ENCODE data around the gene COL6A1. TPM values are rescaled to one million over a fixed set of nuclear protein-coding genes. Genes with fewer than 3 reads are reported as not detected.

COL6A1 gene
- total RNA-seq, 1 donor from 2014 or later = 12.9 TPM

DNA sequence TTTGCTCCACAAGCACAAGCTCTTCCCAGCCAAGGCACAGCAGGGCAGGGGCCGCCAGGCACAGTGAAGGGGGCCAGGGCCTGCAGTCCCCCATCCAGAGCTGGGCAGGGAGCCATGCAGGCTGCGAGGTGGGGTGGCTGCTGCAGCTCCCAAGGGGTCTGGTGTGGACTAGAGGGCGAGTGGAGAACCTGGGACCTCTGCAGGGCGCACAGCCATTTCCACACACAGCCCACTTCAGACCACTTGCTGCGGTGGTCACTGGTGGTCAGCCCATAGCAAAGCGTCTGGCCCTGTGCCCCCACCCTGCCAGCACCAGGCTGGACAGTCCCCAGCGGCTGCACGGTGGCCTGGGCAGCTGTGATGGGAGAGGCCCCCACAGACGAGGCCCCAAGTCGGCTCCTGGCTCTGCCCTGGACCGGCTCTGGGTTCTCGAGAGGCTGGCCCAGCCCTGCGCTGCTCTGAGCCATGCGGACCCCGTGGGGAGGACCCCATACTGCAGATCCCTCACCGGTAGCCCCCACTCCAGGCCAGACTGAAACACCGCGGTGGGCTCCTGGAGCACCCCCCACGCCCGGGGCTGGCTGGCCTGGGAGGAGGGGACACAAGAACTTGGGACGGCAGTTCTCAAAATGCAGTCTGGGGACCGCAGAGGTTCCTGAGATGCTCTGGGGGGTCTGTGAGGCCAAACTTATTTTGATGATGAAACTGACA, 69.3 kb downstream of the COL6A1 start:
- no peaks in the 10 kb centered on the region for H3K27me3 ChIP-seq (ENCODE audit: control insufficient read depth, insufficient read depth, low read length)
- H3K36me3 ChIP-seq (ENCODE audit: control insufficient read depth, insufficient read depth, low read length) = no peaks in the 10 kb centered on the region
- no peak overlapping the region for H3K4me3 ChIP-seq (ENCODE audit: low read depth, low read length)
- no peak for DNase-seq (ENCODE audit: low read depth)
- TF ChIP-seq, protein P1, sequence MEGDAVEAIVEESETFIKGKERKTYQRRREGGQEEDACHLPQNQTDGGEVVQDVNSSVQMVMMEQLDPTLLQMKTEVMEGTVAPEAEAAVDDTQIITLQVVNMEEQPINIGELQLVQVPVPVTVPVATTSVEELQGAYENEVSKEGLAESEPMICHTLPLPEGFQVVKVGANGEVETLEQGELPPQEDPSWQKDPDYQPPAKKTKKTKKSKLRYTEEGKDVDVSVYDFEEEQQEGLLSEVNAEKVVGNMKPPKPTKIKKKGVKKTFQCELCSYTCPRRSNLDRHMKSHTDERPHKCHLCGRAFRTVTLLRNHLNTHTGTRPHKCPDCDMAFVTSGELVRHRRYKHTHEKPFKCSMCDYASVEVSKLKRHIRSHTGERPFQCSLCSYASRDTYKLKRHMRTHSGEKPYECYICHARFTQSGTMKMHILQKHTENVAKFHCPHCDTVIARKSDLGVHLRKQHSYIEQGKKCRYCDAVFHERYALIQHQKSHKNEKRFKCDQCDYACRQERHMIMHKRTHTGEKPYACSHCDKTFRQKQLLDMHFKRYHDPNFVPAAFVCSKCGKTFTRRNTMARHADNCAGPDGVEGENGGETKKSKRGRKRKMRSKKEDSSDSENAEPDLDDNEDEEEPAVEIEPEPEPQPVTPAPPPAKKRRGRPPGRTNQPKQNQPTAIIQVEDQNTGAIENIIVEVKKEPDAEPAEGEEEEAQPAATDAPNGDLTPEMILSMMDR (IDR thresholded peaks at IDR 0.05; ENCODE audit: insufficient read depth, low read length, severe bottlenecking) = no peak
- no peak for FAIRE-seq

GRCh38 chr21:46051379-46051770, 69.8 kb downstream of the COL6A1 start:
- no peaks in the 10 kb centered on the region for H3K36me3 ChIP-seq (ENCODE audit: control insufficient read depth, insufficient read depth, low read length)
- H3K4me3 ChIP-seq (ENCODE audit: low read depth, low read length) = no peak overlapping the region
- no peaks in the 10 kb centered on the region for H3K27me3 ChIP-seq (ENCODE audit: control insufficient read depth, insufficient read depth, low read length)
- FAIRE-seq (no peak), DNase-seq (ENCODE audit: low read depth) (no peak)
- TF ChIP-seq, protein P1 (IDR thresholded peaks at IDR 0.05; ENCODE audit: insufficient read depth, low read length, severe bottlenecking) = no peak

DNA sequence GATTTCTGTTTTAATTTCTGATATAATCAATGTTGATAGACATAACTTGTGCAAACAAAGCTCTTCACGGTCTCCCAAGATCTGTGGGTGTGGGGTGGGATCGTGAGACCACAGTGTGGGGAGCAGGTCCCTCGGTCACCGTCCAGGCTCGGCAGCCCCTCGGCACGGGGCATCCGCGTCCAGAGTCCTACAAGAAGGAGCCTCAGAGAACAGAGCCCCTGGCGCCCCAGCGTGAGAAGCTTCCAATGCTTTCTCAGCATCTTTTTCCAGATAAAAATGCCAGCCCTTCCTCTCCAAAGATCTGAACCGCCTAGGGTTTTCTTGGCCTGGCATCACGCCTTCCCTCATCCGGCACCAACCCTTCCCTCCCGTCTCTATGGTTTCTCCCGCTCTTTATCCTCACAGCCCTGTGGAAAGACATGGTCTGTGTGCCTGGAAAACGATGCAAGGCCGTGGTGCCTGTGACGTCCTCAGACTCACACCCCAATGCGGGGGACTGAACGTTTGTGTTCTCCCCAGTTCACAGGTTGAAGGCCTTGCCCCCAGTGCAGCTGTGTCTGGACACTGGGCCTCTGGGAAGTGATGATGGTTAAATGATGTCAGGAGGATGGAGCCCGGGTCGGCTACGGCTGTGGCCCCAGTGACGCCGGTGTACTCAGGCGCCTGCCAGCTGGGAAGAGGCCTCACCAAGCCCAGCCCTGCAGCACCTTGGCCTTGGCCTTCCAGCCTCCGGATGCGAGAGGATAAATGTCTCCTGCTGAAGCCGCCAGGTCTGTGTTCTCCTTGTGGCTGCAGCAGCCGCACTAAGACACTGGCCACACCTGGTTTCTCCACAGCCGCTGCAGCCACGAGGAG, 70.5 kb downstream of the COL6A1 start:
- Histone ChIP-seq H3K27me3 (ENCODE audit: control insufficient read depth, insufficient read depth, low read length) (no peaks in the 10 kb centered on the region), H3K36me3 (ENCODE audit: control insufficient read depth, insufficient read depth, low read length) (no peaks in the 10 kb centered on the region), H3K4me3 (ENCODE audit: low read depth, low read length) (no peak overlapping the region)
- no peak for DNase-seq (ENCODE audit: low read depth)
- TF ChIP-seq, protein P1 (IDR thresholded peaks at IDR 0.05; ENCODE audit: insufficient read depth, low read length, severe bottlenecking) = no peak
- FAIRE-seq = no peak

DNA sequence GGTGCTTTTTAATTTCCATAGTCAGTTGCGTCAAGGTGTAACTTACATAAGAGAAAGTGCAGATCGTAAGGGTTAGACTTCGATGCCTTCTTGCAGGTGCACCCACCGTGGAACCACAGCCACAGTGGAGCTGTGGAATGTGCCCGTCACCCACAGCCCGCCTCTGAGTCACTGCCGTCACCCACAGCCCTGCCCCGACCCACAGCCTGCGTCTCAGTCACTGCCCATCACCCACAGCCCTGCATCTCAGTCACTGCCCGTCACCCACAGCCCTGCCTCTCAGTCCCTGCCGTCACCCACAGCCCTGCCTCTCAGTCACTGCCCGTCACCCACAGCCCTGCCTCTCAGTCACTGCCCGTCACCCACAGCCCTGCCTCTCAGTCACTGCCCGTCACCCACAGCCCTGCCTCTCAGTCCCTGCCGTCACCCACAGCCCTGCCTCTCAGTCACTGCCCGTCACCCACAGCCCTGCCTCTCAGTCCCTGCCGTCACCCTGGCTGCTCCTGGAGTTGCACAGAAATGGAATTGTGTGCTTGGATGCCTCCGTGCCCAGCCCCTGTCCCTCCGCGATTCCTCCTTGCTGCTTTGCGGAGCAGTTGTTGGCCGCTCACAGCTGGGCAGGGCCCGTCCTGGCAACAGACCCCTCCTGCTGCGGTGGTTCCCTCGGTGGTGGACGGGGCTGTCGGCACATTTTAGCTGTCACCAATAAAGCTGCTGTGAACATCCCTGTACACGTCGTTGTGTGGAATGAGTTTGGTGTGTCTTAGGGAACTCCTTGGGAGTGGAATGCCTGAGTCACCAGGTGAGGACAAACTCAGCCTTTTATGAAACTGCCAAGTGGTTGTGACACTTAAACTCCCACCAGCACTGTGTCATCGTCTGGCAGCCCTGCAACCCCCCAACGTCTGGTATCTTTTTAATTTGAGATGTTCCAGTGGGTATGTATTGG, 71.4 kb downstream of the COL6A1 start:
- no peak for FAIRE-seq

GRCh38 chr21:46054031-46054430, 72.5 kb downstream of the COL6A1 start:
- TF ChIP-seq, protein P1 (IDR thresholded peaks at IDR 0.05; ENCODE audit: insufficient read depth, low read length, severe bottlenecking) = no peak
- Histone ChIP-seq H3K27me3 (ENCODE audit: control insufficient read depth, insufficient read depth, low read length) (no peaks in the 10 kb centered on the region), H3K4me3 (ENCODE audit: low read depth, low read length) (no peak overlapping the region), H3K36me3 (ENCODE audit: control insufficient read depth, insufficient read depth, low read length) (no peaks in the 10 kb centered on the region)
- FAIRE-seq (no peak), DNase-seq (ENCODE audit: low read depth) (no peak)

More for the DNA sequence above, 71.4 kb downstream of the COL6A1 start:
- no peaks in the 10 kb centered on the region for H3K36me3 ChIP-seq (ENCODE audit: control insufficient read depth, insufficient read depth, low read length)
- TF ChIP-seq, protein P1 (IDR thresholded peaks at IDR 0.05; ENCODE audit: insufficient read depth, low read length, severe bottlenecking) = no peak
- DNase-seq (ENCODE audit: low read depth) = no peak
- H3K4me3 ChIP-seq (ENCODE audit: low read depth, low read length) = no peak overlapping the region
- no peaks in the 10 kb centered on the region for H3K27me3 ChIP-seq (ENCODE audit: control insufficient read depth, insufficient read depth, low read length)

Data from bronchial epithelial cell (primary cell).